DND-41 (cell line): Measurements from ENCODE around the gene NME3.

ENCODE experiments used
- CTCF ChIP-seq: IDR thresholded peaks from 2 replicates; pipeline ENCODE4 v1.5.1; 2012; ENCODE audit warnings: borderline replicate concordance, low read length, moderate library complexity, mild to moderate bottlenecking; ENCODE audit not compliant: poor library complexity, severe bottlenecking; ENCODE audit errors: extremely low read depth
- EZH2 ChIP-seq: IDR thresholded peaks from 3 replicates; pipeline ENCODE4 v1.6.1; 2012; ENCODE audit warnings: borderline replicate concordance, low read depth, mild to moderate bottlenecking, moderate library complexity, low read length, inconsistent platforms; ENCODE audit not compliant: severe bottlenecking

- TF ChIP-seq CTCF: no peak
- no peak for TF ChIP-seq EZH2
These were observed 5.3 kb upstream of the NME3 start for GRCh38 chr16:1776672-1776955.
